ENCODE results near the gene CASZ1.

CASZ1 gene

GRCh38 chr1:10667861-10668761 lies 128.3 kb downstream of the CASZ1 start:
- DNase-seq, result no peak

- no peak for DNase-seq
Observed at GRCh38 chr1:10665930-10666850, 130.3 kb downstream of the CASZ1 start.

GRCh38 chr1:10665226-10665625 lies 131.2 kb downstream of the CASZ1 start:
- DNase-seq, result no peak

- no peak for DNase-seq
Observed at GRCh38 chr1:10664251-10664650, 132.2 kb downstream of the CASZ1 start.

- DNase-seq, result no peak
Observed at GRCh38 chr1:10663678-10664035, 132.8 kb downstream of the CASZ1 start.

GRCh38 chr1:10662824-10663677 lies 133.4 kb downstream of the CASZ1 start:
- no peak for DNase-seq

- DNase-seq, result no peak
Observed at GRCh38 chr1:10662090-10662688, 134.3 kb downstream of the CASZ1 start.

- no peak for DNase-seq
Observed at GRCh38 chr1:10661453-10661852, 135.0 kb downstream of the CASZ1 start.

- no peak for DNase-seq
Observed at GRCh38 chr1:10659646-10660540, 136.6 kb downstream of the CASZ1 start.

DNA sequence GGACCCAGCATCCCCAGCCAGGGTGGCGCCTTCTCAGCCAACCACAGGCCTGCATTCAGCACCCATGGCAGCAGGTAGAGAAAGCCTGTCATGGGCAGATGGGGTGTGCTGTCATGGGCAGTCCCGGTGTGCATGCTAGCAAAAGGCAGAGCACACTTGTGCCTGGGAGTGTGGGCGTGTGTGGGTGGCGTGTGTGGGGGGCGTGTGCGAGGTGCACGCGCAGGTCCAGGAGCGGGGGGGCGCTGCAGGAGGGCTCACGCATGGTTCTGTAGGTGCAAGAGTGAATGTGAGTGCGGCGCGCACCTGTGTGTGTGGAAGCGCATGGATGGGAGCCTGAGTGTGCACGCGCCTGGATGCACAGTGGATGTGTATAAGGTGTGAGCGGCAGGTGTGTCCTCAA lies 137.2 kb downstream of the CASZ1 start:
- DNase-seq, result no peak

GRCh38 chr1:10658396-10659066 lies 137.9 kb downstream of the CASZ1 start:
- DNase-seq, result no peak

DNA sequence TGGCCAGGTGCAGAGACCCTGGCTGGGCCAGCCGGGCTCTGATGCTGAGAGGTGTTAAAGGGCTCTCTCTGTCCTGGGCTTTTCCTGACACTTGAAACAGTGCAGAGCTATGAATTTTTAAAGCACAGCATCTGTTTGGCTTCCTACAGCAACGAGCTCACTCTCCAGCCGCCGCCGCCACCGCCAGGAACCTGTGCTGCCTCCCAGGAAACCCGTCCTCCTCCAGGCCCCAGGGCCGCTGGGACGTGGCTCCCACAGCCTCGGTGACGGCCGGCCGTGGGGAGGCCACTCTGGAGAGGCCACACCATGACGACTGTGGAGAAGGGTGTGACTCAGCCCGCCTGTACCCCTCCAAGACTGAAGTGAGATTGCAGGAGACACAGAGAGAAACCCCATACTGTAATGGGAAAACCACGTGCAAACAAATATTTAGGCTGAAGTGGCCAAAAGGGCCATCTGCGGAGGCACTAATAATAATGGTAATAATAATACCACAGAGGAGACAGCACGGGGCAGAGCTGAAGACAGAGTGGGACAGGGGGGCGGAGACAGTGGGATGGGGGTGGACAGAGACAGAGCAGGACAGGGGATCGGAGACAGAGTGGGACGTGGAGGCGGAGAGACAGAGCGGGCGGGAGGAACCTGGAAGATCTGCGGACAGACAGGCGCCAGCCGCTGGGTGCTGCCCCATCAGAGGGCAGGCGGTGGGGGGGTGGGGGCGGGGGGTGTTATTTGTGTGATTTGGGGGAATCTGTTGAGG lies 139.2 kb downstream of the CASZ1 start:
- DNase-seq, result no peak

- no peak for DNase-seq
Observed at GRCh38 chr1:10656431-10656830, 140.0 kb downstream of the CASZ1 start.

DNA sequence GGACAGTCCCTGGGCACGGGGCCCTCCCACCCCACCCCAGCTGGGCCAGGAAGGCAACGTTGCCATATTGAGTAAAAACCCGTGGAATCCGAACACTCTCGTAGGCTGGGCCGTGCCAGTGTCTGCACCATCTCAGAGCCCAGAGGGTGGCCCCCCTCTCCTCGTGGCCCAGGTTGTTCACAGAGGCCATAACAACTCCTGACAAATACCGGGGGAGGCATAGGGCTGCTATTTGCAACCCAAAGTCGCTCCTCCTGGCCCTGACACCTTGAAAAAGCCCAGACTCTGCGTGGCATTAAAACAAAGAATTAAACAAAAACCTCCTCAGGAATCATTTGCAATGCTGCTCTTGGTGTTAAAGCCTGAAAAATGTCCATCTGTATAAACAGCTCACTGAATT lies 141.4 kb downstream of the CASZ1 start:
- no peak for DNase-seq

- no peak for DNase-seq
Observed at GRCh38 chr1:10653370-10654125, 142.9 kb downstream of the CASZ1 start.

- no peak for DNase-seq
Observed at GRCh38 chr1:10652626-10653025, 143.8 kb downstream of the CASZ1 start.

- DNase-seq, result no peak
Observed at GRCh38 chr1:10651793-10652192, 144.7 kb downstream of the CASZ1 start.

GRCh38 chr1:10651389-10651766 lies 145.1 kb downstream of the CASZ1 start:
- no peak for DNase-seq
